Cerebellar cortex (tissue), 1 donor: ENCODE results near the gene RYR2.
"Not testable (repeated sequence)": the region's sequence is repeated elsewhere in the genome, so short reads cannot be mapped to it uniquely, and the experiment has no call there.

Source experiments
- DNase-seq: peaks from one replicate; pipeline ENCODE4 v3.0.0-alpha.2; 2015; ENCODE audit warnings: low spot score

The RYR2 gene

GRCh38 chr1:237146241-237146640 is 104.3 kb downstream of the RYR2 start:
- no peak for DNase-seq

- no peak for DNase-seq
These were observed 107.9 kb downstream of the RYR2 start for GRCh38 chr1:237149857-237150256.

GRCh38 chr1:237151979-237152378 is 110.0 kb downstream of the RYR2 start:
- DNase-seq: not testable (repeated sequence)

DNA sequence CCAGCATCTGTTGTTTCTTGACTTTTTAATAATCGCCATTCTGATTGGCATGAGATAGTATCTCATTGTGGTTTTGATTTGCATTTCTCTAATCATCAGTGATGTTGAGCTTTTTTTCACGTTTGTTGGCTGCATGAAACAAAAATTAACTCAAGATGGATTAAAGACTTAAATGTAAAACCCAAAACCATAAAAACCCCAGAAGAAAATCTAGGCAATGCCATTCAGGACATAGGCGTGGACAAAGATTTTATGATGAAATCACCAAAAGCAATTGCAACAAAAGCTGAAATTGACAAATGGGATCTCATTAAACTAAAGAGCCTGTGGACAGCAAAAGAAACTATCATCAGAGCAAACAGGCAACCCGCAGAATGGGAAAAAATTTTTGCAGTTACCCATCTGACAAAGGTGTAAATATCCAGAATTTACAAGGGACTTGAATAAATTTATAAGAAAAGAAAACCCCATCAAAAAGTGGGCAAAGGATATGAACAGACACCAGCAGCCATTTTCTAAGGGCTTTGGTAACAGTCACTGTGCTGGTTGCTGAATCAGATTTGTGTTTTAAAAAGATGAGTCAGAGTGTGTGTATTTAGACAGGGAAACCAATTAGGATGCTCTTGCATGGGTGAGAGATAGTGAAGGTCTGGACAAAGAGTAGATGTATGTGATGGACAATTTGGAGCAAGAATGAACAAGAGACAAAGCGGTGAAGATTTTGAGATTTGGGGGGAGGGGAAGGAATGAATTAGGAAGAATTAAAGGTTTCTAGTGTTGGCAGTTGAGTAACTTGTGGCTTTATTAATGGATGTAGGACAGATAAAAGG is 110.7 kb downstream of the RYR2 start:
- DNase-seq: no peak

DNA sequence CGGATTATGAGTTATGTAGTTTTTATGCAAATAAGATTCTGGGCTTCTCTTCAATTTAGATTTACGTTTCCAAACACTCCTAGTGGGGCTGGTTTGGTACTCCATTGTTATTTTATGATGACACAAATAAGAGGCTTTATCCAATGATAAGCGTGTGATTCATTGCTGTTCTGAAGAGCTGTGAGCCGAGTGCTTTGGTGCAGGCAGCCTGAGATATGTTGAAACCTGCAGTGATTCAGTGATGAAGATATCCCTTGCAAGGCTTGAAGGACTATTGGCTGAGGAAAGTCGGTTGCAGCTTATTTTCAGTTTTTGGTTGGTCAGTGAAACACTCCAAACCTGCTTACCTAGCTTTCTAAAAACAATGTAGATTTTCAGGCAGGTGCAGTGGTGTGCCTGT is 112.2 kb downstream of the RYR2 start:
- DNase-seq: no peak

- no peak for DNase-seq
These were observed 122.7 kb downstream of the RYR2 start for GRCh38 chr1:237164406-237165352.

GRCh38 chr1:237166086-237166485 is 124.1 kb downstream of the RYR2 start:
- DNase-seq: peak; percentile 73

DNA sequence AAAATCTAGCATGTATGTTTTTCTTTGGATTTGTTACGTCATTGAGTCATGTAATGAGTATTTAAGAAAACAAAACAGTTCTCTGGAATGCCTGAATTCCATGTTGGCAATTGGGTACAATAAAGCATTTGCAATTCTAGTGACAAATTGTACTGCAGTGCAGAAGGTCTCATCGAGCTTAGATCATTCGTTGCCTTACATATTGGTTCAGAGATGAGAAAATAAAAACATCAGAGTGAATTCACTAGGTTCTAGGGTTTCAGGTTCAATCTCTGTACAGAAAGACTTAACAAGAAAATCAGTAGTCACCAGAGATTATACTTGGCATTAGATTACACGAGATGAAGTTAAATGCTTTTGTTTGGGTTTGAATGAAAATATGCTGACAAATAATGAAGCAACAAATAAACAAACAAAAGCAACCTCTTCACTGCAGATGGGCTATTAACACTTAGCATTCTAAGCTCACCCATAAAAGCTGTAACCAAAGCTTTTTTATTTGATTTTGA is 124.7 kb downstream of the RYR2 start:
- DNase-seq: peak; percentile 43

- DNase-seq: peak; percentile 62
These were observed 128.2 kb downstream of the RYR2 start for GRCh38 chr1:237170149-237170548.

DNA sequence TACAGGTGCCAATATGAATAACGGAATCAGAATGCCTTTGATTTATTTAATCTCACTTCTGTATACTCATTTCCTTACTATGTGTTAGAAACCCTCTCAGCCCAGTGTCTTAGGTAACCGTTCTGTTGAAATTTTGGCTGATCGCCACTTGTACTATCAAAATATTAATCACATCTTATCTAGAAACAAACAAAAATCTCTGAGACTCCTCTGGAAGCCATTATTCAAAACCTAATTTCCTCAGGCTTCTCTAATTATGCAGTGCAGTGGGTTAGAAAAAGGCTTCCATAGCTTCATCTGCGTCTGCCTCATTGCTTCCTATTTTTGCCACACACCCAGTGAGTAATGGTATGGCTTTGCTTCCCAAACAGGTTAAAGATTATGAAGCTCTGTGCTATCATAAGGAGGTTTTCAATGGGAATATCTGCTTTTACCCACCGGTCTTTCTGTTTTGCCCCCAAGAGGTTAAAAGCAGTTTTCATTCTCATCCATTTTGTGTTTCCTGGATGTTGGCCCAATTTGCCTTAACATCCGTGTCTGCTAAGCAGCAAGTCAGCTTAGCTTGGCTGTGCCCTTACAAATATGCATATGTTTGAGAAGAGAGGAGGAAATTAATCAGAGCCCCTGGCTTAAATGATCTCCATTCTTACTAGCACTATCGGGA is 129.6 kb downstream of the RYR2 start:
- DNase-seq: peak; percentile 78

GRCh38 chr1:237172118-237172485 is 130.1 kb downstream of the RYR2 start:
- peak; percentile 77 for DNase-seq

- DNase-seq: no peak
These were observed 137.5 kb downstream of the RYR2 start for GRCh38 chr1:237179503-237179902.

- DNase-seq: no peak
These were observed 138.3 kb downstream of the RYR2 start for GRCh38 chr1:237180256-237180655.

DNA sequence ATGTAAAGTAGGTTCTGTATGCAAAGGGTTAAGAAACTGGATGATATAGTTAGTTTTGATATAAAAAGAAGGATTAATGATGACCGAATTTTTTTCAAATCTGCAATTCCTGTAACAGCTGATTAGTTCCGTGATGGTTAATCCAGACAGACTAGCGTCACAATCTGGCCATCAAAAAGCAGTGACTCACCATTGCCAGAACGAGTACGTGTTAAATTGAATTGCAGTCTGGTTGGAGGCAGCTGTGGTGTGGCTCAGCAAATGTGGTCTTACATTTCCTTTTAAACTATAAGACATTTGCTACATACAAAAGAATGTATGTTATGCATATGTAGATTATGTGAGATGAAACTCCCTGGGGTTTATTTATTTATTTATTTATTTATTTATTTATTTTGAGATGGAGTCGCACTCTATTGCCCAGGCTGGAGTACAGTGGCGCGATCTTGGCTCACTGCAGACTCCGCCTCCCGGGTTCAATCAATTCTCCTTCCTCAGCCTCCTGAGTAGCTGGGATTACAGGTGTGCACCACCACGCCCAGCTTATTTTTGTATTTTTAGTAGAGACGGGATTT is 139.8 kb downstream of the RYR2 start:
- no peak for DNase-seq

DNA sequence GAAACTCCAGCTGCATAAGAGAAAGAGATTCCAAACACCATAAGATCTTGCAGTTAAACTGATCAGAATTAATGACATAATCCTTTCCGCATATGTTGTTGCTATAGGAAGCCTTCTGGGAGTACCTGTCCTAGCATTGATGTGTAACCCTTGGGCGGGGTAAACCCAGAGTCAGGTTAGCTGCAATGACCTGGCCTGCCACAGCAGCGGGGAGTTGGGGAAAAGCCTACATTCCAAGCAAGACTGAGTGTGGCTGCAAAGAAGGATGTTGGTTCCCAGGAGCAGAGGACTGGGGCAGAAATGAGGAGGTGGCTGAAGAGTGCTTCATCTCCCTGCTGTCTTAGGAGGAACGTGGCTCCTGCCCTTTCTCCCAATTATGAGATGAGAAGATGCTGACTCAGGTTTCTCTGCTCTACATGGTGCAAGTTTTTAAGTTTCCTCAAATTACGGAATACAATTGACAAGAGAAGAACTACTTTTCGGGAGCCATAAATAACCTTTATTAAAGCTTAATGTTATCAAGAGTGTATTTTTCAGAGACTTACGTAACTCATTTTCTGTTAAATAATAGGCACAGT is 142.1 kb downstream of the RYR2 start:
- no peak for DNase-seq

GRCh38 chr1:237186675-237187074 is 144.7 kb downstream of the RYR2 start:
- DNase-seq: no peak

DNA sequence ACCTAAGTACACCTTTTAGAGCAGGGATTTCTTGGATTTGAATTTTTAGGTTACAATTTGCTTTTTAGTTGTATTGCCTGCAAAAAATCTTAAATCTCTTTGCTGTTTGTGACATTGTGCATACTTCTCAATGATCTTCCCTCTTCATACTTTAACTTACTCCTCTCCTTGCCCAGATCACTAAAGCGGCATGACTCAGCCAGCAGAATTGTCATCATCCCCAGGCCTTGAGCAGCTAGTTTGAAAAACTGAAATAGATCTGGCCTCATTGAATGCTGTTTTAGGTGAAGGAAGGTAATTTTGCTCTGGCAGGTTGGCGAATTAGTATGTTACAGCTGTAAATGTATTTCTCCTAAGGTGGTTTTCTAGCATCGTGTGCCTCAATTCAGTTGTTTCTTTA is 145.9 kb downstream of the RYR2 start:
- no peak for DNase-seq

DNA sequence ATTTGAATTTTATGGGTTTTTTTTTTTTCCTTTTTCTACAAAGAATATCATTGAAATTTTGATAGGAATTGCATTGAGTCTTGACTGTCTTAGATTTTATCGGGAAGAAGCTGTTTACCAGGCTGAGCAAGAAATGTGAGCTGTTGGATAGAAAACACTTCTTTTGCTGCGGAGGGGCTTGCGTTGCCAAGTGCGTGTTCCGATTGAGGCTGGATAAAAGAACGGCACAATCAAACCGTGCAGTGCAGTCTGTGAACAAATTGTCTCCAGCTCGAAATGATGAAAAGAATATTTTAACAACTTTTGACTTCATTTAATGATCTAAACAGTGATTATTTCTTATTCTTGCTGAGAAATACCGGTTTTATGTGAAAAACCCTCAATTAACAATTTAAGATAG is 149.4 kb downstream of the RYR2 start:
- DNase-seq: peak; percentile 51

DNA sequence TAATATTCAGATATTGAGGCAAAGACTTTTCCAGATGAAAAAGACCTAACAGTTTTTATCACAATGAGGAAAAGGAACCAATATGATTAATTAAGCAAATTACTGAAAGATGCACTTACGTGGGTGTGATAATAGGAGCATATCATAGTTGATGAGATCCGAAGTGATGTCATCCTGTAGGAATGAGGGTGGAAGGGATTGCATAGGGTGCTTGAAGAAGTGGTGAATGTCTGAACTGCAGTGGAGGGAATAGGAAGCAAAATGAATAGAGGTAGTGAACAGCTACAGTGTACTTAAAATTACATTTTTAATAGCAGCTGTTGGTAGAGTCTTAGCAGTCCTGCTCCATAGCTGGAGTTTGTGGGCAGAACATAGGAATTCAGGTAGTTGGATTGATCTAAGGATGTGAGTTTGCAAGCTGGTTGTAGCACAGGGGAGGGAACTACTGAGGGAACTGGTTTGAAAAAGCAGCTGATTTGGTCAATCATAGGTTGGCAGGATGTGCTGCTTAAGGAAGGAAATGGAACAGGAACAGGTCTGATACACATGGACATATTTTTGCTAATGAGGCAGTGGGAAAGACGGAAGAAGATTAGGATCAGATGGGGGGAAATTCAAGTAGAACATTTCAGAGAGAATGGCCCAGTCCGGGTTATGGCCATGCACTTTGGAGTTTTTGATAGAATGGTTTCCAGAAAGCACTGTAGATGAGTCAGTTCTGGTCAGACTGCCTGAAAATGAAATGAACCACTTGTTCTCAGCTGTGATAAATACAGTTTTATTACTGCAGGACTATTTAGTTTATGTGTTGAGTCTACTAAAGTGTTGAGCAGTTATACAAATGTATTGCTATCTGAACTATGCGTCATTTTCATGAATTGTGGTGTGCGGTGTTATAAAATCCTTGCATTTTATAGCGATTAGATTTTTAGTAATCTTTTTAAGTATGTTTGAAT is 155.8 kb downstream of the RYR2 start:
- DNase-seq: no peak

- no peak for DNase-seq
These were observed 157.0 kb downstream of the RYR2 start for GRCh38 chr1:237199026-237199425.
